ENCODE measurements around the gene LRRC49. TPM values are rescaled to one million over a fixed set of nuclear protein-coding genes. Genes with fewer than 3 reads are reported as not detected.
"Not testable (repeated sequence)": the region's sequence is repeated elsewhere in the genome, so short reads cannot be mapped to it uniquely, and the experiment has no call there.

LRRC49 gene
- total RNA-seq, 4 donors from 2014 or later: 8.3 to 16.1 (median 11.9) TPM

- DNase-seq: no peak
- H3K27ac ChIP-seq: no peak overlapping the region
- TF ChIP-seq POLR2A (IDR thresholded peaks at IDR 0.05) (no peak), CTCF (IDR thresholded peaks at IDR 0.05) (no peak)
Measured at GRCh38 chr15:71002316-71002715, 109.7 kb downstream of the LRRC49 start.

GRCh38 chr15:71003319-71003718 is 110.7 kb downstream of the LRRC49 start:
- no peak for TF ChIP-seq POLR2A (IDR thresholded peaks at IDR 0.05)
- no peak for TF ChIP-seq CTCF (IDR thresholded peaks at IDR 0.05)
- H3K4me3 ChIP-seq (replicated peaks in 1 of 3): no peak overlapping the region
- no peak for DNase-seq
- no peaks in the 10 kb centered on the region for H3K27me3 ChIP-seq
- H3K4me1 ChIP-seq: no peaks in the 10 kb centered on the region
- no peaks in the 10 kb centered on the region for H3K36me3 ChIP-seq
- no peak overlapping the region for H3K27ac ChIP-seq
- intact Hi-C loops (cut with DNase I): no loop called here
- no peaks in the 10 kb centered on the region for H3K9me3 ChIP-seq

More at GRCh38 chr15:71002316-71002715, 109.7 kb downstream of the LRRC49 start:
- 89% methylated on average over 1 of the region's 1 CpG for WGBS, 2 donors
- Histone ChIP-seq H3K27me3 (no peaks in the 10 kb centered on the region), H3K36me3 (no peaks in the 10 kb centered on the region), H3K4me3 (replicated peaks in 1 of 3) (no peak overlapping the region), H3K4me1 (no peaks in the 10 kb centered on the region), H3K9me3 (no peaks in the 10 kb centered on the region)
- intact Hi-C loops (cut with DNase I): no loop called here

GRCh38 chr15:71004506-71004905 is 111.9 kb downstream of the LRRC49 start:
- H3K9me3 ChIP-seq; H3K36me3 ChIP-seq; H3K27me3 ChIP-seq; H3K4me3 ChIP-seq (replicated peaks in 1 of 3); H3K27ac ChIP-seq; DNase-seq; H3K4me1 ChIP-seq; intact Hi-C loops (cut with DNase I): not testable (repeated sequence)
- WGBS, 2 donors: 96 to 98% methylated on average over 4 of the region's 4 CpGs

- 88 to 93% methylated on average over 1 of the region's 1 CpG for WGBS, 2 donors
Measured at GRCh38 chr15:71005895-71006294, 113.3 kb downstream of the LRRC49 start.

GRCh38 chr15:71008250-71008870 is 115.7 kb downstream of the LRRC49 start:
- Histone ChIP-seq H3K36me3 (no peaks in the 10 kb centered on the region), H3K27me3 (no peaks in the 10 kb centered on the region), H3K4me1 (no peaks in the 10 kb centered on the region), H3K27ac (no peak overlapping the region), H3K4me3 (replicated peaks in 1 of 3) (no peak overlapping the region), H3K9me3 (no peaks in the 10 kb centered on the region)
- no peak for DNase-seq
- WGBS, 2 donors: 76 to 80% methylated on average over 2 of the region's 2 CpGs
- TF ChIP-seq POLR2A (IDR thresholded peaks at IDR 0.05) (no peak), CTCF (IDR thresholded peaks at IDR 0.05) (no peak)
- intact Hi-C loops (cut with DNase I): no loop called here

More at GRCh38 chr15:71005895-71006294, 113.3 kb downstream of the LRRC49 start:
- Histone ChIP-seq H3K27ac (no peak overlapping the region), H3K27me3 (no peaks in the 10 kb centered on the region), H3K9me3 (no peaks in the 10 kb centered on the region), H3K4me1 (no peaks in the 10 kb centered on the region), H3K4me3 (replicated peaks in 1 of 3) (no peak overlapping the region), H3K36me3 (no peaks in the 10 kb centered on the region)
- intact Hi-C loops (cut with DNase I): no loop called here
- TF ChIP-seq CTCF (IDR thresholded peaks at IDR 0.05): no peak
- TF ChIP-seq POLR2A (IDR thresholded peaks at IDR 0.05): no peak
- DNase-seq: no peak

All from thyroid gland (tissue), 4 donors.